HL-60/S4 treated with phorbol 12-myristate 13-acetate at 8.2 ng/mL for 4 days and 3 days (cell line): ENCODE data around the gene FFAR3.
"Not testable (repeated sequence)": the region's sequence is repeated elsewhere in the genome, so short reads cannot be mapped to it uniquely, and the experiment has no call there.

Experiments used
- in situ Hi-C: fragments of 300-500 bp; cut with MboI; formaldehyde crosslinking; loops from 2 replicates; pipeline ENCODE4 v1.15.0; 2022; ENCODE audit warnings: low sequenced_read_pairs

FFAR3 gene

GRCh38 chr19:35399948-35400772 lies 41.9 kb downstream of the FFAR3 start:
- in situ Hi-C loops: no loop called here

- in situ Hi-C loops: no loop called here
Observed at GRCh38 chr19:35400773-35401100, 42.5 kb downstream of the FFAR3 start.

DNA sequence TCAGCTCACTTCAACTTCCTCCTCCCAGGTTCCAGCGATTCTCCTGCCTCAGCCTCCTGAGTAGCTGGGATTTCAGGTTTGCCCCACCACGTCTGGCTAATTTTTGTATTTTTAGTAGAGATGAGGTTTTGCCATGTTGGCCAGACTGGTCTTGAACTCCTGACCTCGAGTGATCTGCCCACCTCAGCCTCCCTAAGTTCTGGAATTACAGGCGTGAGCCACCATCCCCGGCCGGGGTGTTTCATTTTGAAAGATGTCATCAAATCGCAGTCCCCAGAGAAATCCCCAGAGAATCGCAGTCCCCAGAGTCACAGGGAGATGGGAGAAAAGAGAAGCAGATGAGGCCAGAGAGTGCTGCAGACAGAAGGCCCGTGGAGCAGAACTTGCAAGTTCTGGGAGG lies 43.2 kb downstream of the FFAR3 start:
- in situ Hi-C loops: not testable (repeated sequence)

DNA sequence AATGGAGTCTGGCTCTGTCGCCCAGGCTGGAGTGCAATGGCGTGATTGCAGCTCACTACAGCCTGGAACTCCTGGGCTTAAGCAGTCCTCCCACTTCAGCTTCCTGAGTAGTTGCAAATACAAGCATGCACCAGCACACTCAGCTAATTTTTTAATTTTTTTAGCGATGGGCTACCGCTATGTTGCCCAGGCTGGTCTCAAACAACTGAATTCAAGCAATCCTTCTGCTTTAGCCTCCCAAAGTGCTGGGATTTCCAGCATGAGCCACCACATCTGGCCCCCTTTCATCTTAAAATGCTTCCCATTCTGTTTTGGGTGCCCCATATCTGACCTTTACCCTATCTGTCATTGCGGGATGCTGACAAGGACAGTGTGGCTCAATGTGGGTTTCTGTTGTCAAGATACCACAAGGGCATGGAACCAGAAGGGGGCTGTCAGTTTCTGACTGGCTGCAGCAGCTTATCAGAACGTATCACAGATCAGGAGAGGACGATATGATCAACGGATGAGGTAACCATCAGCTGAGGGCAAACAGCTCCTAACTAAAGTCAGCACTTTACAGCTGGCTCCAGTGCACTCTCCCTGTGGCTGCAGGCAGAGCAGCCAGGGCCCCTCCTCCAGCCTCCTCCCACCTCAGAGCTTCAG lies 45.0 kb downstream of the FFAR3 start:
- in situ Hi-C loops: no loop called here

GRCh38 chr19:35404879-35405622 lies 46.8 kb downstream of the FFAR3 start:
- in situ Hi-C loops: no loop called here

GRCh38 chr19:35407619-35408018 lies 49.4 kb downstream of the FFAR3 start:
- in situ Hi-C loops: no loop called here

- in situ Hi-C loops: no loop called here
Observed at GRCh38 chr19:35408284-35409171, 50.3 kb downstream of the FFAR3 start.

DNA sequence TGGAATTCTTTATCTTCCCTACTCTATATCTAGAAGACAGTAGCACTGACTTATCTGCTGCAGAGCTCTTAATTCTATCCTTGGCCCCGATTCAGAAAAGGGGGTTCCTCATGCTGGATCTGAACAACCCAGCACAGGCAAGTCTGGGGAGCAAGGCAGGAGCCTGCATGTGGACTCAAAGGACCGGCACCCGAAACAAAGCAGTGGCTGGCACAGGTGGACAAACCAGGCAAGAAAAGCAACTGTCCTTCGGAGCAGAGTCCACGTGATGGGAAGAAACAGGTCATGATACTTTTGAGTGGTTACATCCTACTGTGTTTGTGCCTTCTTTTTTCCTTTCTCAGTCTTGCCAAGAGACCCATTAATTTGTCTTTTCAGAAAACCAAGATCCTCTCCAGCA lies 50.9 kb downstream of the FFAR3 start:
- in situ Hi-C loops: no loop called here
